ENCODE results near the gene MT1M.

Gene MT1M

GRCh38 chr16:56591377-56592060 is 40.9 kb upstream of the MT1M start:
- H3K4me3 ChIP-seq (ENCODE audit: low read depth, low read length): no peak overlapping the region
- DNase-seq (ENCODE audit: low read depth): no peak
- TF ChIP-seq CTCF (IDR thresholded peaks at IDR 0.05; ENCODE audit: insufficient read depth, low read depth, low read length, missing control alignments): no peak

GRCh38 chr16:56593573-56594291 is 38.7 kb upstream of the MT1M start:
- no peak for TF ChIP-seq CTCF (IDR thresholded peaks at IDR 0.05; ENCODE audit: insufficient read depth, low read depth, low read length, missing control alignments)
- no peak overlapping the region for H3K4me3 ChIP-seq (ENCODE audit: low read depth, low read length)
- DNase-seq (ENCODE audit: low read depth): no peak

- no peak overlapping the region for H3K4me3 ChIP-seq (ENCODE audit: low read depth, low read length)
- DNase-seq (ENCODE audit: low read depth): no peak
- no peak for TF ChIP-seq CTCF (IDR thresholded peaks at IDR 0.05; ENCODE audit: insufficient read depth, low read depth, low read length, missing control alignments)
These were observed 38.2 kb upstream of the MT1M start for GRCh38 chr16:56594292-56594619.

- no peak overlapping the region for H3K4me3 ChIP-seq (ENCODE audit: low read depth, low read length)
- peak; percentile 61 for TF ChIP-seq CTCF (IDR thresholded peaks at IDR 0.05; ENCODE audit: insufficient read depth, low read depth, low read length, missing control alignments)
- peak; percentile 51 for DNase-seq (ENCODE audit: low read depth)
These were observed 32.0 kb upstream of the MT1M start for GRCh38 chr16:56600398-56600999.

GRCh38 chr16:56601325-56601724 is 31.1 kb upstream of the MT1M start:
- no peak for TF ChIP-seq CTCF (IDR thresholded peaks at IDR 0.05; ENCODE audit: insufficient read depth, low read depth, low read length, missing control alignments)
- no peak overlapping the region for H3K4me3 ChIP-seq (ENCODE audit: low read depth, low read length)
- DNase-seq (ENCODE audit: low read depth): no peak

GRCh38 chr16:56603589-56603988 is 28.9 kb upstream of the MT1M start:
- H3K4me3 ChIP-seq (ENCODE audit: low read depth, low read length): no peak overlapping the region
- DNase-seq (ENCODE audit: low read depth): peak; percentile 25
- peak; percentile 6 for TF ChIP-seq CTCF (IDR thresholded peaks at IDR 0.05; ENCODE audit: insufficient read depth, low read depth, low read length, missing control alignments)

Measured in GM12865 (cell line).